GM12878 (cell line): ENCODE results near the gene NCAM2. TPM values are rescaled to one million over a fixed set of nuclear protein-coding genes. Genes with fewer than 3 reads are reported as not detected.

ENCODE experiments used
- ATAC-seq: fragments of 200-7000 bp; cut with Tn5 transposase; 3 replicates; pipeline ENCODE4 v1.9.1; 2020; ENCODE audit warnings: mild to moderate bottlenecking, moderate library complexity
- BruUV-seq: library from RNA; stranded (reverse); fragments of 400-500 nt; replicated peaks from 2 replicates; lab custom pipeline; 2021; lab: Mats Ljungman, UMichigan
- CTCF ChIA-PET: fragments of 300-600 bp; sonication (Branson Sonifier 250); formaldehyde crosslinking; extraction: SDS; loops from one replicate; lab custom pipeline; 2021; ENCODE audit warnings: inconsistent platforms; lab: Yijun Ruan, JAX
- POLR2A ChIA-PET: fragments of 350-600 bp; formaldehyde crosslinking; extraction: SDS; loops from one replicate; lab custom pipeline; 2021; ENCODE audit warnings: inconsistent platforms; lab: Charles Lee
- RAD21 ChIA-PET: fragments of 300-600 bp; sonication (Branson Sonifier 250); formaldehyde crosslinking; loops from one replicate; lab custom pipeline; 2023; ENCODE audit warnings: antibody characterized with exemption; ENCODE audit not compliant: unreplicated experiment; lab: Charles Lee
- SMC1A ChIA-PET: fragments of 300-600 bp; sonication (Branson Sonifier 250); formaldehyde crosslinking; loops from one replicate; lab custom pipeline; 2023; ENCODE audit not compliant: unreplicated experiment, uncharacterized antibody; lab: Charles Lee
- DNase-seq: peaks from one replicate; pipeline ENCODE4 v3.0.0-alpha.2; 2011; ENCODE audit warnings: low read depth, low spot score
- FAIRE-seq: peaks from 3 replicates; lab custom pipeline; 2011; peaks lifted over from hg19 to GRCh38; lab: Jason Lieb, UNC
- H2AFZ ChIP-seq: 2 replicates; pipeline ENCODE4 v1.6.0; 2011; ENCODE audit warnings: low read depth, low read length, control low read depth; ENCODE audit not compliant: control insufficient read depth
- H3K27ac ChIP-seq: 2 replicates; pipeline ENCODE4 v1.5.1; 2011; ENCODE audit warnings: control low read depth; ENCODE audit not compliant: control insufficient read depth, insufficient read depth
- H3K27me3 ChIP-seq, 2 experiments: replicated peaks in 1 of 2; 2 replicates each; pipeline versions ENCODE4 v1.6.0 to v1.6.1; 2011; ENCODE audit warnings: low read length in 1 of 2; ENCODE audit not compliant: control insufficient read depth in 2 of 2, insufficient read depth in 2 of 2
- H3K36me3 ChIP-seq, 2 experiments: 2 replicates each; pipeline ENCODE4 v1.5.1; 2011; ENCODE audit warnings: low read length in 1 of 2; ENCODE audit not compliant: control insufficient read depth in 2 of 2, insufficient read depth in 2 of 2
- H3K4me1 ChIP-seq: 2 replicates; pipeline ENCODE4 v1.6.1; 2011; ENCODE audit warnings: mild to moderate bottlenecking, low read length, moderate library complexity, mixed read lengths; ENCODE audit not compliant: control insufficient read depth, insufficient read depth
- H3K4me2 ChIP-seq: 2 replicates; pipeline ENCODE4 v1.6.0; 2011; ENCODE audit warnings: control low read depth; ENCODE audit not compliant: control insufficient read depth, insufficient read depth
- H3K4me3 ChIP-seq: fragments of 200-600 bp; sonication (generic); 2 replicates; pipeline ENCODE4 v1.5.1; 2016
- H3K79me2 ChIP-seq: 2 replicates; pipeline ENCODE4 v1.6.0; 2011; ENCODE audit warnings: low read length; ENCODE audit not compliant: control insufficient read depth, insufficient read depth
- H3K9ac ChIP-seq: 2 replicates; pipeline ENCODE4 v1.8.0; 2011; ENCODE audit warnings: low read length, control low read depth, mixed read lengths; ENCODE audit not compliant: control insufficient read depth, insufficient read depth
- H3K9me3 ChIP-seq: replicated peaks from 3 replicates; pipeline ENCODE4 v1.5.1; 2011; ENCODE audit warnings: mild to moderate bottlenecking, low read length; ENCODE audit not compliant: control insufficient read depth, insufficient read depth
- H4K20me1 ChIP-seq: 2 replicates; pipeline ENCODE4 v1.6.0; 2011; ENCODE audit not compliant: control insufficient read depth, insufficient read depth
- ATF2 ChIP-seq: IDR thresholded peaks from 2 replicates; pipeline ENCODE4 v1.6.1; 2012; ENCODE audit warnings: low read length, inconsistent platforms
- CREM ChIP-seq: IDR thresholded peaks from 2 replicates; pipeline ENCODE4 v1.6.1; 2014; ENCODE audit warnings: antibody characterized with exemption, low read depth
- EP300 ChIP-seq, 2 experiments: fragments of 150-350 bp in 1 of 2; IDR thresholded peaks; 2 replicates each; pipeline ENCODE4 v1.6.1; 2011 to 2012; ENCODE audit warnings: low read depth in 2 of 2, low read length in 2 of 2, borderline replicate concordance in 1 of 2, improper control_type of control experiment in 1 of 2, inconsistent platforms in 1 of 2; ENCODE audit not compliant: control insufficient read depth in 1 of 2
- ETV6 ChIP-seq, 2 experiments: fragments of 450-650 bp in 1 of 2; IDR thresholded peaks in 1 of 2; conservative IDR thresholded peaks in 1 of 2; 2 replicates each; pipeline ENCODE4 v1.6.1; 2014; ENCODE audit warnings: antibody characterized with exemption in 1 of 2, borderline replicate concordance in 1 of 2, low read depth in 1 of 2, mild to moderate bottlenecking in 1 of 2, moderate library complexity in 1 of 2
- NR2F1 ChIP-seq: fragments of 450-650 bp; conservative IDR thresholded peaks from 2 replicates; pipeline ENCODE4 v1.6.1; 2017; ENCODE audit warnings: mild to moderate bottlenecking
- ZNF592 ChIP-seq: fragments of 450-650 bp; IDR thresholded peaks from 2 replicates; pipeline ENCODE4 v1.6.1; 2017; ENCODE audit warnings: mild to moderate bottlenecking, moderate library complexity
- WGBS: methylation state at CpG from one replicate; pipeline ENCODE4 v1.1.6; 2016; ENCODE audit warnings: low lambda C conversion rate; ENCODE audit not compliant: insufficient replicate concordance, insufficient coverage; ENCODE audit errors: missing lambda C conversion rate; 5-methylcytosine and 5-hydroxymethylcytosine counted together
- in situ Hi-C: fragments of 300-500 bp; cut with MboI; formaldehyde crosslinking; loops from 9 replicates; pipeline ENCODE4 v1.14.3; 2018; ENCODE audit warnings: mixed read lengths
- intact Hi-C: fragments of 100-400 bp; cut with micrococcal nuclease; formaldehyde crosslinking; loops from one replicate; pipeline ENCODE4 v1.14.2; 2022; ENCODE audit not compliant: unreplicated experiment
- polyA plus RNA-seq, 11 experiments: library from polyadenylated mRNA; depleted of rRNA in 4 of 11; unstranded in 6 of 11; stranded (reverse) in 5 of 11; fragments of >200 nt; fragmentation: Nextera tagmentation in 4 of 11; fragmentation: Illumina TruSeq in 1 of 11; extraction: Ambion mirVana in 4 of 11; extraction: Trizol in 1 of 11; gene quantifications; 1 replicate in 1 of 11; 2 replicates in 10 of 11; pipeline versions ENCODE4 v1.2.1 to v1.2.3, GENCODE V29; 2011 to 2016; ENCODE audit warnings: inconsistent platforms in 2 of 11, missing spikeins in 2 of 11, low read depth in 1 of 11
- total RNA-seq, 4 experiments: library from RNA; depleted of rRNA in 3 of 4; stranded (reverse); fragments of >200 nt in 3 of 4; fragmentation: Illumina TruSeq in 1 of 4; extraction: Trizol in 1 of 4; gene quantifications; 2 replicates each; pipeline versions ENCODE4 v1.2.1 to v1.2.3, GENCODE V29; 2013 to 2021

NCAM2 gene
- total and polyA plus RNA-seq, 10 of the 15 experiments (the other 5 are each of a cell fraction or from before 2014, with no cell fraction given) = 0.23 to 0.27 TPM; not detected in 8

GRCh38 chr21:21188513-21189195, 190.4 kb downstream of the NCAM2 start:
- POLR2A ChIA-PET = no interaction called here
- no peaks in the 10 kb centered on the region for H3K79me2 ChIP-seq
- intact Hi-C loops = no loop called here

More at GRCh38 chr21:21188513-21189195, 190.4 kb downstream of the NCAM2 start:
- no peak for FAIRE-seq
- RAD21 ChIA-PET = no interaction called here
- Histone ChIP-seq H3K4me1 (no peaks in the 10 kb centered on the region), H3K9me3 (no peaks in the 10 kb centered on the region), H3K36me3 (no peaks in the 10 kb centered on the region), H3K9ac (no peak overlapping the region), H3K27me3 (no peaks in the 10 kb centered on the region), H3K27ac (no peak overlapping the region), H3K4me2 (no peak overlapping the region), H4K20me1 (no peaks in the 10 kb centered on the region), H2AFZ (no peak overlapping the region), H3K4me3 (no peak overlapping the region)
- WGBS = 0% methylated on average over 2 of the region's 2 CpGs
- no TSS peak for BruUV-seq
- no peak for ATAC-seq
- in situ Hi-C loops = no loop called here
- SMC1A ChIA-PET = no interaction called here
- CTCF ChIA-PET = no interaction called here
- TF ChIP-seq ETV6 (conservative IDR thresholded peaks at IDR 0.05 in 1 of 2, IDR thresholded peaks at IDR 0.05 in 1 of 2; ENCODE audit: borderline replicate concordance in 1 of 2, low read depth in 1 of 2) (no peak), ATF2 (no peak), NR2F1 (no peak), EP300 (IDR thresholded peaks at IDR 0.05; ENCODE audit: borderline replicate concordance in 1 of 2, control insufficient read depth in 1 of 2, low read depth in 2 of 2, low read length in 2 of 2) (no peak), CREM (no peak), ZNF592 (no peak)
- DNase-seq = no peak
